OCI-LY3 (cell line): ENCODE results near the gene TGM3.

ENCODE experiments used
- CTCF ChIP-seq: fragments of 200-600, 300-600 bp; sonication (generic); IDR thresholded peaks from 2 replicates; pipeline ENCODE4 v1.5.1; 2014; ENCODE audit warnings: antibody characterized with exemption, low read length, low read depth
- EZH2phosphoT487 ChIP-seq: fragments of 200-600 bp; shearing (Covaris generic); IDR thresholded peaks from 2 replicates; pipeline ENCODE4 v1.6.1; 2018; ENCODE audit warnings: antibody characterized with exemption, mixed run types, low read depth

DNA sequence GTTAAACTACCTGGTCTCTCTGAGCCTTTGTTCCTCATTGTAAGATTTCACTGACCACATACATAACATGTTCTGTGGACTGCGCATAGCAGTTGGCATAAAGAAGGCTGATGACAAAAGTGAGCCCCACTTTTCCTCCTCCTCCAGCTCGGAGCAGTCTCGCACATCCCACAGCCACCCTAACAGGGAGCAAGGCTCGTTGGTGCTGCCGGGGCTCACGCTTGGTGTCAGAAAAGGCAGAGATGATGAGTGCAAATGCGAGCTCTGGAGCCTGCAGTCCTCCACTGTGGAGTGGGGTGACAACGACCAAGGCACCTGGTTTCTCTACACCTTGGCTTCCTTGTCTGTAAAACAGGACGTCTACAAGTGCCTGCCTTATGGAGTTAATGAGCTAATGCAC lies 9.7 kb downstream of the TGM3 start:
- TF ChIP-seq CTCF (no peak), EZH2phosphoT487 (no peak)
